Adipose tissue (tissue), 3 donors: ENCODE data around the gene ST6GAL1. TPM values are rescaled to one million over a fixed set of nuclear protein-coding genes. Genes with fewer than 3 reads are reported as not detected.
"Not testable (repeated sequence)": the region's sequence is repeated elsewhere in the genome, so short reads cannot be mapped to it uniquely, and the experiment has no call there.

Source experiments
- H3K27ac ChIP-seq: one replicate; pipeline ENCODE4 v1.5.1; 2013; ENCODE audit warnings: low read depth, low read length
- WGBS, 3 donors: extraction: QIAGEN DNeasy Blood & Tissue Kit; methylation state at CpG; one replicate each; pipeline ENCODE4 v1.1.7; 2013; 5-methylcytosine and 5-hydroxymethylcytosine counted together
- polyA plus RNA-seq, 3 donors: library from polyadenylated mRNA; stranded (reverse); fragments of 200-250 nt; gene quantifications; one replicate each; pipeline ENCODE4 v1.2.3, GENCODE V29; 2013
- donor health status: healthy with polysubstance abuse.
- donor health status: Bipolar disorder and iron deficiency.
- donor health status: healthy.

ST6GAL1 gene
- polyA plus RNA-seq, 3 donors: 6.0 to 15.2 (median 10.8) TPM

- WGBS, 3 donors: 55 to 93% (median 84%) methylated on average over 3 of the region's 3 CpGs
- H3K27ac ChIP-seq: no peak overlapping the region
Measured at GRCh38 chr3:187005827-187006481, 75.6 kb downstream of the ST6GAL1 start.

GRCh38 chr3:187006864-187007630 lies 76.7 kb downstream of the ST6GAL1 start:
- no peak overlapping the region for H3K27ac ChIP-seq
- 57 to 73% (median 67%) methylated on average over 2 of the region's 2 CpGs for WGBS, 3 donors

GRCh38 chr3:187010382-187010781 lies 80.1 kb downstream of the ST6GAL1 start:
- H3K27ac ChIP-seq: not testable (repeated sequence)
- 22 to 74% (median 65%) methylated on average over 3 of the region's 3 CpGs for WGBS, 3 donors

GRCh38 chr3:187011915-187012314 lies 81.6 kb downstream of the ST6GAL1 start:
- WGBS, 3 donors: 65 to 85% (median 66%) methylated on average over 7 of the region's 7 CpGs
- no peak overlapping the region for H3K27ac ChIP-seq

- H3K27ac ChIP-seq: no peak overlapping the region
- WGBS, 3 donors: 25 to 64% (median 35%) methylated on average over 7 of the region's 7 CpGs
Measured at GRCh38 chr3:187012609-187013051, 82.3 kb downstream of the ST6GAL1 start.

- 63 to 70% (median 69%) methylated on average over 4 of the region's 4 CpGs for WGBS, 3 donors
- H3K27ac ChIP-seq: no peak overlapping the region
Measured at GRCh38 chr3:187013159-187013716, 82.9 kb downstream of the ST6GAL1 start.

GRCh38 chr3:187014417-187014864 lies 84.1 kb downstream of the ST6GAL1 start:
- WGBS, 3 donors: 44 to 51% (median 45%) methylated on average over 2 of the region's 2 CpGs
- no peak overlapping the region for H3K27ac ChIP-seq

GRCh38 chr3:187015903-187016638 lies 85.7 kb downstream of the ST6GAL1 start:
- WGBS, 3 donors: 67 to 78% (median 72%) methylated on average over 14 of the region's 14 CpGs
- H3K27ac ChIP-seq: no peak overlapping the region

- WGBS, 3 donors: 63 to 69% (median 64%) methylated on average over 4 of the region's 4 CpGs
- H3K27ac ChIP-seq: no peak overlapping the region
Measured at GRCh38 chr3:187016639-187017345, 86.5 kb downstream of the ST6GAL1 start.

- WGBS, 3 donors: 62 to 70% (median 68%) methylated on average over 17 of the region's 17 CpGs
- H3K27ac ChIP-seq: no peak overlapping the region
Measured at GRCh38 chr3:187017511-187018230, 87.3 kb downstream of the ST6GAL1 start.

- H3K27ac ChIP-seq: no peak overlapping the region
- 68 to 91% (median 91%) methylated on average over 4 of the region's 4 CpGs for WGBS, 3 donors
Measured at GRCh38 chr3:187019542-187020072, 89.3 kb downstream of the ST6GAL1 start.

- H3K27ac ChIP-seq: no peak overlapping the region
- WGBS, 3 donors: 86 to 95% (median 93%) methylated on average over 3 of the region's 3 CpGs
Measured at GRCh38 chr3:187020376-187020775, 90.0 kb downstream of the ST6GAL1 start.

GRCh38 chr3:187021748-187022402 lies 91.5 kb downstream of the ST6GAL1 start:
- WGBS, 3 donors: 92 to 95% (median 92%) methylated on average over 6 of the region's 6 CpGs
- no peak overlapping the region for H3K27ac ChIP-seq

- 78 to 95% (median 91%) methylated on average over 3 of the region's 3 CpGs for WGBS, 3 donors
Measured at GRCh38 chr3:187022403-187023029, 92.2 kb downstream of the ST6GAL1 start.

GRCh38 chr3:187023340-187023739 lies 93.0 kb downstream of the ST6GAL1 start:
- not testable (repeated sequence) for H3K27ac ChIP-seq
- 46 to 91% (median 76%) methylated on average over 2 of the region's 2 CpGs for WGBS, 3 donors

More at GRCh38 chr3:187022403-187023029, 92.2 kb downstream of the ST6GAL1 start:
- no peak overlapping the region for H3K27ac ChIP-seq

- 72 to 78% (median 74%) methylated on average over 10 of the region's 10 CpGs for WGBS, 3 donors
Measured at GRCh38 chr3:187024536-187025226, 94.4 kb downstream of the ST6GAL1 start.

More at GRCh38 chr3:187024536-187025226, 94.4 kb downstream of the ST6GAL1 start:
- H3K27ac ChIP-seq: no peak overlapping the region
